RPMI7951 (cell line): Measurements from ENCODE around the gene PPM1L. TPM values are rescaled to one million over a fixed set of nuclear protein-coding genes. Genes with fewer than 3 reads are reported as not detected.
A peak's percentile ranks its signal among the peaks of the same experiment; 100 is the strongest.

Source experiments
- DNase-seq: peaks from one replicate; pipeline ENCODE4 v3.0.0-alpha.2; 2012; ENCODE audit warnings: low read depth
- total RNA-seq: library from RNA; depleted of rRNA; stranded (reverse); fragments of >200 nt; shearing (Covaris generic); gene quantifications from 2 replicates; pipeline ENCODE4 v1.2.3, GENCODE V29; 2014

PPM1L gene
- total RNA-seq, 1 experiment from 2014 or later: 1.6 TPM

DNA sequence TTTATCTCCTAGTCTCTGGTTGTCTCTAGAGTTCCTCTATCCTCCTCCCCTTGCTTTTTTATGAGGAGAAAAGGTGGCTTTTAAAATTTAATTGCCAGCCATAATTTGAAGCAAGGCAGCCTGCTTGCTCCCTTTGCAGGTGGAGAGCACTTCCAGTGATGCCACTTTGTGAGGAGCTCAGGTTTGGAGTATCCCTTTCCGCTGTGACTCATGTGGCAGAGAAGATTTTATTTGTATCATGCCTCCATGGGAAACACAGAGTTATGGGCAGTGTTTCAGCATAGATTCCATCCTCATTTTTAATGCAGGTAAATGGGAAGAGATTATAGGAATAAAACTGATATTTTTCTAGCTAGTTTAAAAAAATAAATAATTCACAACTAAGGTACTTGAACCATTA is 7.0 kb downstream of the PPM1L start:
- no peak for DNase-seq

DNA sequence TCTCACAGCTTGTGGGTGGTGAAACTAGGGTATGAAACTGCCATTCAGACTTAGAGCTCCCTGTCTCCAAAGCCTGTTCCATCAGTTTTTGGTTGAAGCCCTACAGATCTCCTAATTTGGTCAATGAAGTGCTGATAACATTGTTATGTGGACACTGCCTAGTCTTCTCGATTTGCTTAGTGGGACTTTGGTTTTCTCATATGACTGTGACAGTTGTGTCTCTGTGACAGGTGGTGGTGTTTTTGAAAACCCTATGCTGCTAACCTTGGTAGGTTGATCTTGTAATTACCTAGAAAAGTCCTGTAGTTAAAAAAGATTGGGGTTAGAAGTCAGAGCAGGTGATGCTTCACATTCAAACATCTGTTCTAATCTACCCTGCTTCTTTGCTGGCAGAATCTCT is 9.2 kb downstream of the PPM1L start:
- no peak for DNase-seq

DNA sequence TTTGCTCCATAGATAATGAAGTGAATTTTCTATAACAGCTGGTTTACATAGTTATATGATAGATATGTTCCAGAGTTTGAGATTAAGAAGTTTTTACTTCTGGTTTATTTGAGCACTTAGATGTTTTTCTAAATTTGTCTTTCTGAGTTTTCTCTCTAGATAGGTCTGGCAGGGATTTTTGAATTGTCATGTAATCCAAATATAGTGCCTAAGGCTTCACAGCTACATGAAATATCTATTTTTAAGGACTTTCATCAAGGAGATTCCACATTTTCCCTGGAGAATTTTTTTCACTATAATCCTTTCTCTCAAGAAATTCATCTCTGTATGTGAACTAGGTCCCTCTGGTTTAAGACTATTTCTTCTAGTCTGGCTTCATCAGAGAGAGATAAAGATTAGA is 12.0 kb downstream of the PPM1L start:
- DNase-seq: no peak

DNA sequence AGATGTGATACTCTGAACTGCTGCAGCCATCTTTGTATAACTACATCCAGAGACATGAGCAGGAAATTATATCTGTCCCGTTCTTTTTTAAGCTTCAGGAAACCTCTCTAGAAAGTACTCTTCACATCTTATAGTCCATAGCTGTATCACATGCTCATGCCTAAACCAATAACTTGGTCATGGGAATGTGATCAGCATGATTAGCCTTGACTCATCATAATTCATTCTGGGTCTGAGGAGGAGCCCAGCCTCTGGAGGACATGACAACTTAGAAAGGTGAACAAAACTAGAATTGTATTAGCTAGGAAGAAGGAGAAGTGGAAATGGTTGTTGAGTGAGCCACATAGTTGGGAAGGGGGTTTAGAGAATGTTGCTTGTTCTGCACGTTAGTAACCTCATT is 12.9 kb downstream of the PPM1L start:
- no peak for DNase-seq

DNA sequence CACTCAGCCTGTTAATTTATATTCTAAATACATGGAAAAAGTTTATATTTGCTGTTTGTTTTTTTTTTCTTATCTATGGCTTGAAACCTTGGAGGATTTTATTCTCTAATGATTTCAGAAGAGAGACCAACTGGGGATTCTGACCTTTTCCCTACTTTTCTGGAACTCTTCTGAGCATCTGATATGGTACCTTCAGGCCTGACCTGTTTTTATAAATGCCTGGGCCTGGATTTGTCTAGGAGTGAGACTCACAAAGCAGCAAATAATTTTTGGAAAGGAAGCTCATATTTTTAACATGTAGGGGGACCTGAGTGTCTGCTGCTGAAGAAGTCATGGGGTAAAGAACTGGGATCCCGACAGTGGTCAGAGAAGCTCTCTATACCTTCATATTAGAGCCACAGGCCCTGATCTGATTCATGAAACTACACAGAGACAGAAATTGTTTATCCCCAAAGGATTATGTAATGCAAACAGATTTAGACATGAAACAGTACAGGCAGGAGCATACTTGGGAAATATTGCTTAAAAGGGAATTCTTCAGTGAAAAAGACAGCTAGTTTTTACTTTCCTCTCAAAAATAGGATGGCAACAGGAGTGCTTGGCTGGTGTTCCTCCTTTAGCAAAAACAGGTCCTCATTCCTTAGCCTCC is 15.9 kb downstream of the PPM1L start:
- DNase-seq: no peak

DNA sequence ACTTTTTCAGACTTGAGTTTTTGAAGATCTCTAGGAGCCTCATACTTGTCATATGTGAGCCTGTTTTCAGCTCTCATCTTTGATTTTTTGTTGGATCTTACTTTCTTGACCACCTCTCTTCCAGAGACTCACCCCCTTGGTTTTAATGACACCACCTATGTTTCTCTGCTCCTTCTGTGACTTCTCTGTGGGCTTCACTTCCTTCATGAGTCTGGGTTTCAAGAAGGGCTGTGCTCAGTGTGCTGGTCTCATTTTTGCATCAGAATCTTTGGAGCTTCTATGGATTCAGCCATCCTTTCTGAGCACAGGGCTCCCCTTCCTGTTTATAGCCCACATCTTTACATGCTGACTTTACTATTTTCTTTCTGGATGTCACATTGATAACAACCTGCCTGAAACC is 17.7 kb downstream of the PPM1L start:
- no peak for DNase-seq

DNA sequence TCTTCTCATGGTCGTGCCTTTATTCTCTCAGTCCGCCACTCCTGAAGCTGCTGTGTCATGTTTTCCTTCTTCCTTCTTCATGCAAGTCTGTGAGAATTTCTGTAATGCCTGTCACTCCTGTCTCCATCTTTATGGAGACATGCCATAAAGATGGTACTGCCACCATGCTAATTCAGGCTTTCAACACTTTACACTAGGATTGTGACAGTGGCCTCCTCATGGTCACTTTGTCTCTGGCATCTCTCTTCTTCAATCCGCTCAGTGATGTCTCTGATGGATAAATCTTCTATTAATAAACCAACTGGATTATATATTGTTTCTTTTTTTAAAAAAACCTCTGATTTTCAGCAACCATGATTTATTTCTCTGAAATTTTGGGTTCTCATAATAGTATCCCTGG is 18.1 kb downstream of the PPM1L start:
- DNase-seq: no peak

DNA sequence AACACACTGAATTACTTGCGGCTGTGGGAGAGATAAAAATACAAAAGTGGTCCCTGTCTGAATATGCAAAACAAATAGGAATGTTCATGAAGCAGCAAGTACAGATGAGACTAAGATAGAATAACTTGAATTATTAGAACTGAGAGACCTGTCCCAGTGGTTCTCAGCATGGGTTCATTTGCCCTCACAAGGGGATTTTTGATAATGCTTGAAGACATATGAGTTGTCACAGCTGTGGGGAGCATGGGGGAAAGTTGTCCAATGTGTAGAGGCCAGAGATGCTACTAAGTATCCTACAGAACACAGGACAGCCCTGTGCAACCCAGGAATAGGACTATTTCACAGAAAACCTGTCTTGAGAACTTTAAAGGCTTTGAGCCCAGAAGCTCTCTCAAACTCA is 22.4 kb downstream of the PPM1L start:
- DNase-seq: no peak

DNA sequence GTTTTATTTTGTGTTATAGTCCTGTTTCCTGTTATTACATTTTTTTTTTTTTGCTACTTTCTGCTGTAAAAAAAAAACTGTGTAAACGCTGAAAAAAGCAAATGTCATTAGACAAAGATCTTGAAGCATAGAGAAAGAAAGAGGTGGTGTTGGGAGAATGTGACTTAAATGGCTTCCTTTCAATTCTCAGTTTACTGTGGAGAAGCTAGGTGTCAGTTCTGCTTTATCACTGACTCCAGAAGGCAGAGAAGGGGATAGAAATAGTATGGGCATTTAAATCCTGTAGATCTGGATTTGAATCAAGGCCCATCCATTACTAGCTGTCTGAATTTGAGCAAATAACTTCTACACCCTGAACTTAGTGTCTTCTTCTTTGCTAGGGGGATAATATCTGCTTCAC is 23.0 kb downstream of the PPM1L start:
- DNase-seq: no peak

DNA sequence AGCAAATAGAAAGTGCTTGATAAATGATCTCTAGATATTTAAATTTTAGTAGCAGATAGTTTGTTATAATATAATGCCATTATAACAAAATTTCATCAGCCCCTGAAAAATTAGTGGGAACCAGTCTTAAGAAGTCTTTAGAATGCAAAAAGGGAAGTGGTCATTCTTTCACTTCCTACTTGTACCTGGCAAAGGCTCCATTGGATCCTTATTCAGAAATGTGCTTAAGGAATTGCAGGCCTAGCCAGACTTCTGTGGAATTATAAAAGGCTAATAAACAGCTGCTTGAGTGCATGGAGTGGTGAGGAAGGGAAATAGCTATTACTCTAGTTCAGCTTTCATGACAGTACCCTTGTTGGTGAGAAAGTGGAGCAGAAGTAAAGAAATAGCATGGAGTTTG is 24.2 kb downstream of the PPM1L start:
- DNase-seq: no peak

DNA sequence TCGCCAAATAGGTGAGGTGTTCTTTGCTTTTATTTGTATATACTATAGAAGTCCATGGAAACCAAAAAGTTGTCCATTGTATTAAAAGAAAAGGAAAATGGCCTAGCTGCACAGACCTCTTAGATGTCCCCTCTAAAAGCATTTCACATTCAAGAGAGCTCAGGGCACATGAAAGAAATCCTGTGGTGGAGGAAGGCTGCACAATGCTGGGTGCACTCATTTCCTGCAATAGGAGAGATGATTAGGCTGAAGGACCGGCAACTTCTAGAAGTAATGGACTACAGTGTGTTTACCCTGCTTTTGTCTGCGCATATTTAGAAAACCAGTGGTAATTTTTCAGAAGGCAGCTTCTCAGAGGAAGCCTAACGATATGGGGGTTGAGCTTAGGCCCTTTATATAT is 25.4 kb downstream of the PPM1L start:
- no peak for DNase-seq

DNA sequence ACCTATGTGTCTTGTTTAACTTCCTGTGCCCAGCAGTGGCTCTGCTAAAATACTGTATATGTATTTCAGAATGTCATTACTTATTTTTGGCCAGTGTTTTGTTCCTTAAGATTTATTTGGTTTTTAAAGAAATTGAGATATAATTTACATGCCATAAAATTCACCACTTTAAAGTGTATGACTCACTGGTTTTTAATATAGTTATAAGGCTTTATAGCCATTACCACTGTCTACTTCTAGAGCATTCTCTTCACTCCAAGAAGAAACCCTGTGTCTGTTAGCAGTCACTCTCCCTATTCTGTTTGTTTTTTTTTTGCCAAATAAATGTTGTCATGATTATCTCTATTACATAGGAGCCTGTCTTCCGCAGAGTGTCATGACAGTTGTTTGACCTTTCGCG is 25.8 kb downstream of the PPM1L start:
- DNase-seq: no peak

DNA sequence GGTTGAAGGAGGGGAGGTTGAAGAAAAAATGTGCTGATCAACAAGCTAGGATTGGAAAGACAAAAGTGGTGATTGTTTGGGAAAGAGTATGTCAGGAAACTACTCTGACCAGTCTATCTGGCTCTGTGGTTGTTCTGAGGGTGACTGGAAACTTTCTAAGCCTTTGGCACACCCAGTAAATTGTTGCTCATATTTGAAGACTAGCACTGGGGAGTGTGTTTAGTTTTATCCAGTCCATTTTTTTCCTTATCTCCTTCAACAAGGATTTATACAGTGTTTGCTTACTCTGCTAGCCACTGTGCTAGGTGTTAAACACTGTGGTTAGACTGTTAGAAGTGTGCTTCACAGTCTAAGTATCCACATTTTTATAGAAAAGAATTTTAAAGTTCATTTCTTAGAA is 28.8 kb downstream of the PPM1L start:
- no peak for DNase-seq

DNA sequence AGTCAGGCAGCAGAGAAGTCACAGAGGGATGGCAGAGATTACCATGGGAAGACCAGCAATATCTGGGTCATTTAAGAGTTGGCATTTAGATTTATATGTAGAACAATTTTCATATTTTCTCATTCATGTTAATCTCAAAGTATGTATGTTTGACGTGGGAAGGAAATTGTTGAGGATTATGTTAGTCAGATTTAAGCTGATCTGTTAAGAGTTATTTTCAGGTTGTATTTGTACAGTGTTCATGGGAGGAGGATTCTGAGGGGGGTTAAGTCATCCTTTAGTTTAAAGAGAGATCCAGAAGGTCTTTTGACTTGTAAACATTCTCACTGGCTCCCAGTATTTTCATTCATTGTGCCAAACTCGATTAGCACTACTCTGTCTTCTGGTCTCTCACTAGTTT is 34.7 kb downstream of the PPM1L start:
- DNase-seq: no peak

DNA sequence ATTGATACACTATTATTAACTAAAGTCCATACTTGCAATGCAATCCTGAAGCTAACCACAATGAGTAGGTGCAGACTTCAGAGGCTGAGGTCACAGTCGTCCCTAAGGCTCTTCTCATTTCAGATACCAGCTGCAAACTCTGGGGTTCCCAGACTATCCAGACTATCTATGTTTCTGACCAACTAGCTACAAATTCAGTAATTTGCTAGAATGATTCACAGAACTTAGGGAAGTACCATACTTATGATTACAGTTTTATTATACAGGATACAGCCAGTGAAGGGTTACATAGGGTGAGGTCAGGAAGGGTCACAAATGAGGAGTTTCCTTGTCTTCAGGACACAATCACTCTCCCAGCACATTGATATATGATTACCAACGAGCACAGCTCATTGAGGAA is 36.5 kb downstream of the PPM1L start:
- DNase-seq: no peak

DNA sequence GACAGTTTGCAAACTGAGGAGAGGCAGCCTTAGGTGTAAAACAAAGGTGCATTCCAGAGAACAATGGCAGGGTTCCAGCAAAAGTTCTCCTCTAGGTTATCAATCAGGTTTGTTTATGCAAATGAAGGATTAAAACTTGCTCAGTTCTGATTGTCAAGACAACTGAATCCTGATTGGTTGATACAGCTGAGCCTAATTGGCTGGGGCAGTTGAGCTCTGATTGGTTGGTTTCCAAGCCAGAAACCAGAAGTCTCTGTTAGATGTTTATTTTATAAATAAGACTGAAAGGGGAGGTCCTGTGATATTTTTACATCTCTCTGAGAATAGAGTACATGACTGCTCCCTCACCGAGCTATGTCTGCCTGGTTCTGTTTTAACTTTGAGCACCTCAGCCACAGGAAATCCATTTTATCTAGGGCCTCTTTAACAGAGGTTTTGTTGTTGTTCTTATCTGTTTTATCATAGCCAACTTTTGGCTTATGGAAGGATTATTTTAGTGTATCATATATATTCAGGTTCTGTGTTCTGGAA is 37.8 kb downstream of the PPM1L start:
- DNase-seq: no peak

DNA sequence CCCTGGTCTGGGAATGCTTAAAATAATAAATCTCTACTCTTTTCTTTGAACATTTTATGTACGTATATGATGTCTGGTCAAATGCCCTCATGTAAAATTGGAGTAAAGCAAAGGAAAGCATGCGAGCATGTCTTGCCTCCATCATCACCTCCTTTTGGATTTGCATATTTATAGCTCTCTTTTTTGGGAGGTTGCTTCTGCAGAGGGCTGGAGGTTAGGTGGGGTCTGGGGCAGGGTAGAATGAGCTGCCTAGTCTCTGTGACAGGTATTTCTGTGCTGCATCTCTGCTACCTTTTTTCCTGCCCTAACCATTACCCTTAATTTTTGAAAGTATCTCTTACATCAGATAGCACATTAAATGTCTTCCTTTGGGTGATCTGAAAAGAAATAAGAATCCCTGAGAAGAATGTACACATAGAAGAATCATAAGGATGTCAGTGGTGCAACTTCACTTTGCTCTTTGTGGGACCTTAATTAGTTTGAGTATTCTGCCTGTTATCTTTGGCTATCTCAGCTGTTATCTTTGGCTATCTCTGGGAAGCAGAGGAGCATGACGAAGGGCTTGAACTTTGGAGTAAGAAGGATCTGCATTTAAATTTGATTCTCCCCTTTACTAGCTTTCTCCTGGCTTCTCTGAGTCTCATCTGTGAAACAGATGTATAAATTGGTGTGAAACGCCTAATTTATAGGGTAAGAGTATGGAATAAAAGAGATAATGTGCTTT is 40.2 kb downstream of the PPM1L start:
- DNase-seq: no peak

DNA sequence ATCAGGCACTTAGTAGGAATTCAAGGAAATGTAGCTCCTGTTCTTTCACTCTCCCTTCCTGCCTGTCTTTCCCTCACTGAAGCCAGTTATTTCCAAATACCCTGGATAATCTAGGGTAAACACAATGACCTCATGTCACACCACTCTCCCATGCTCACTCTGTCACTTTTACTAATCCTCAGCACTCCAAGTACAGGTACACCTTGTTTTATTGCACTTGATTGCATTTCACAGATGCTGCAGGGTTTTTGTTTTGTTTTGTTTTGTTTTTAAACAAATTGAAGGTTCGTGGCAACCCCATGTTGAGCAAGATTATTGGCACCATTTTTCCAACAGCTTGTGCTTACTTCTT is 40.8 kb downstream of the PPM1L start:
- DNase-seq: no peak

DNA sequence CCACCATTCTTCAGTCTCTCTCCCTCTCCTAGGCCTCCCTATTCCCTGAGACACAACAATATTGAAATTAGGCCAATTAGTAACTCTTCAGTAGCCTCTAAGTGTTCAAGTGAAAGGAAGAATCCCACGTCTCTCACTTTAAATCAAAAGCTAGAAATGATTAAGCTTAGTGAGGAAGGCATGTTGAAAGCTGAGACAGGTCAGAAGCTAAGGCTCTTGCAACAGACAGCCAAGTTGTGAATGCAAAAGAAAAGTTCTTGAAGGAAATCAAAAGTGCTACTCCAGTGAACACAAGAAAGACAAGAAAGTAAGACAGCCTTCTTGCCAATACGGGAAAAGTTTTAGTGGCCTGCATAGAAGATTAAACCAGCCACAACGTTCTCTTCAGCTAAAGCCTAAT is 41.3 kb downstream of the PPM1L start:
- DNase-seq: no peak

DNA sequence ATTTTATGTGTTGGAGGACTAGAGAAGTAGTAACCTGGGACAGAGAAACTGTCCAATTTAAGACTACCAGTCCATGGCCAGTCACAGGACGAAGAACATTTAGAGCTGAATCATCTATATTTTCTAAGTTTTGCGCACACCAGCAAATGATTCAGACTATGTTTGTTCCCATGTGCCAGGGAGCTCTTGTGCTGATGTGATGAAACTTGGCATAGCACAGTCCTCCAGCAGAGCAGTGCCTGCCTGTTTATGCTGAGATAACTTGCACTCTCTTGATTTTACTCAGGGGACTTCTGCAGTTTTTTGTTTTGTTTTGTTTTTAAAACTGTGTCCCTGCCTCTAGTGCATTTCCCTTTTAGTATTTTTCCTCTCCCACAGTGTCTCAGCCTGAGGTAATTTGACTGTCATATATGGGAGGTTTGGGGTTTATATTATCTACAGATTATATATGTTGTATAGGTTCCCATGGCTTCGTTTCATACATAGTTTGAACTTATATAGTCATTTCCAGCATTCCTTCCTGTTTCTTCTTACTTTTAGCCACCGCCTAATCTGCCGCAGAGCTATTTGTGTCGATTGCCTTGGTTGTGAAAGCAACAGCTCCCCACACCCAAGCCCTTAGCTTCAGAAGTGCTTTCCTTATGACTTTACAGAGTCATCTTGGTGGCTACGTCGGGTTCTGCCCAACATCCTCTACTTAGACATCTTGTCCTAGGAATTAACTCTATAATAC is 45.5 kb downstream of the PPM1L start:
- no peak for DNase-seq

DNA sequence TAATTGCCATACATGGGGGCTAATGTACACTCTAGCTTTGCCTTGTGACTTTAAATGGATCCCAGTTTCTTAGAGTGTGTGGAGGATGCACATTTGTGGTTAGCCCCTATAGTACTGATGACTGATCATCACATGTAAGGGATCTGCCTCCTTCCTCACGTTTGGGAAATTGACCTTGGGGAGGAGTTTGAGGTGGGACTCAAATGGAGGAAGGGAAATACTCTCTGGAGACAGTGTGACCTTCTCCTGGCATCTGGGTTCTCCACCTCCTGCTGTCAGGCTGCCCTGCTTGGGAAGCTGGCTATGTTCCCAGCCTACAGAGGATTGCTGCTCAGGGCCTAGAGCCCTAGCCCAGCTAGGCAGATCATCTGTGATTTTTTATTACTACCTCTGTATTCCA is 48.7 kb downstream of the PPM1L start:
- DNase-seq: peak; percentile 2

DNA sequence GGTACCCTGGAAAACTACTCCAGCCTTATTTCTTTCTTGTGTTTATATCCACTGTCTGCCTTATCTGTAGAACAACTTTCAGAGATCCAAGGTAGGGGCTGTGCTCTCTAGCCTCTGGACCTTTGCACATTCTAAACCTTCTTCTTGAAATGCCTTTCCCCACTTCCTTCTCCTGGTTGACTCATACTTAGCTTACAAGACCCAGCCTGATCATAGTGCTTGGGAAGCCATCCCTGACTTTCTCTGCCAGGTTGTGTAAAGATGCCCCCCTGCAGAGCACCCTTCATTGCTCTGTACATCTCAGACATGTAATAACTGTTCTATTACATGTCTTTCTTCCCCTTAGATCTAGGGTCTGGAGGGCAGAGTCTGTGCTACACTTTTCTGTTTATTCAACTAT is 50.1 kb downstream of the PPM1L start:
- no peak for DNase-seq

DNA sequence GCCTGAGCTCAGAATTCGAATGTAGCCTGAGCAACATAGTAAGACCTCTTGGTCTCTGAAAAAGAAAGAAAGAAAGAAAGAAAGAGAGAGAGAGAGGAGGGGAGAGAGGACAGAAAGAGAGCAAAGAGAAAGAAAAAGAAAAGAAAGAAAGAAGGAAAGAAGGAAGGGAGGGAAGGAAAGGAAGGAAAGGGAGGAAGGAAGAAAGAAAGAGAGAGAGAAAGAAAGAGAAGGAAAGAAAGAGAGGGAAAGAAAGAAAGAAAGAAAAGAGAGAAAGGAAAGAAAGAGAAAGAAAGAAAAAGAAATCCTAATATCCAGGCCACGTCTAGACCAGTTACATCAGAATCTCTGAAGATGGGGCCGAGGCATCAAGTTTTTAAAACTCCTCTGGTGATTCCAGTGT is 50.7 kb downstream of the PPM1L start:
- DNase-seq: no peak
